Body of pancreas (tissue), 4 donors: ENCODE results near the gene PLXNA1. TPM values are rescaled to one million over a fixed set of nuclear protein-coding genes. Genes with fewer than 3 reads are reported as not detected.

ENCODE experiments used
- ATAC-seq: fragments of 150-250 bp; one replicate; pipeline ENCODE4 v1.9.1; 2016
- DNase-seq, 4 donors: peaks; one replicate each; pipeline ENCODE4 v3.0.0-alpha.2; 2019
- H3K27ac ChIP-seq, 4 donors: fragments of 200-600 bp; sonication (generic); 1 replicate in 3 of 4; 2 replicates in 1 of 4; pipeline versions ENCODE4 v1.5.1 to v1.6.1; 2016 to 2019; ENCODE audit warnings: mild to moderate bottlenecking in 1 of 4, mixed read lengths in 1 of 4, moderate library complexity in 1 of 4
- H3K27me3 ChIP-seq, 2 donors: fragments of 200-600 bp; sonication (generic); one replicate each; pipeline ENCODE4 v1.6.0; 2016; ENCODE audit warnings: mild to moderate bottlenecking in 1 of 2
- H3K36me3 ChIP-seq, 2 donors: fragments of 200-600 bp; sonication (generic); replicated peaks in 1 of 2; 2 replicates each; pipeline ENCODE4 v1.5.1; 2016; ENCODE audit warnings: low read depth in 2 of 2; ENCODE audit not compliant: insufficient read depth in 1 of 2
- H3K4me1 ChIP-seq: fragments of 200-600 bp; sonication (generic); one replicate; pipeline ENCODE4 v1.6.0; 2016
- H3K4me3 ChIP-seq, 2 donors: fragments of 200-600 bp; sonication (generic); 1 replicate in 1 of 2; 2 replicates in 1 of 2; pipeline ENCODE4 v1.5.1; 2016 to 2019
- H3K9me3 ChIP-seq, 3 donors: fragments of 200-600 bp; sonication (generic); 1 replicate in 2 of 3; 2 replicates in 1 of 3; pipeline ENCODE4 v1.5.1; 2016
- CTCF ChIP-seq, 7 experiments: fragments of 450-650 bp in 4 of 7; fragments of 200-600 bp in 3 of 7; sonication (generic) in 3 of 7; IDR thresholded peaks; one replicate each; pipeline ENCODE4 v1.5.1; 2016 to 2019; ENCODE audit warnings: antibody characterized with exemption in 7 of 7
- POLR2A ChIP-seq, 3 donors: fragments of 450-650 bp; IDR thresholded peaks; one replicate each; pipeline ENCODE4 v1.6.1; 2016; ENCODE audit warnings: antibody characterized with exemption in 3 of 3, mild to moderate bottlenecking in 2 of 3
- WGBS, 2 donors: methylation state at CpG; one replicate each; pipeline ENCODE4 v1.1.5; 2017; 5-methylcytosine and 5-hydroxymethylcytosine counted together
- intact Hi-C: fragments of 100-400 bp; cut with DNase I; formaldehyde crosslinking; loops from one replicate; pipeline ENCODE4 v1.15.1; 2023
- total RNA-seq, 2 donors: library from RNA; depleted of rRNA; stranded (reverse); fragments of >200 nt; gene quantifications; one replicate each; pipeline ENCODE4 v1.1.0, GENCODE V29; 2016

Gene PLXNA1
- total RNA-seq, 2 donors from 2014 or later, result 13.2 to 25.1 TPM

DNA sequence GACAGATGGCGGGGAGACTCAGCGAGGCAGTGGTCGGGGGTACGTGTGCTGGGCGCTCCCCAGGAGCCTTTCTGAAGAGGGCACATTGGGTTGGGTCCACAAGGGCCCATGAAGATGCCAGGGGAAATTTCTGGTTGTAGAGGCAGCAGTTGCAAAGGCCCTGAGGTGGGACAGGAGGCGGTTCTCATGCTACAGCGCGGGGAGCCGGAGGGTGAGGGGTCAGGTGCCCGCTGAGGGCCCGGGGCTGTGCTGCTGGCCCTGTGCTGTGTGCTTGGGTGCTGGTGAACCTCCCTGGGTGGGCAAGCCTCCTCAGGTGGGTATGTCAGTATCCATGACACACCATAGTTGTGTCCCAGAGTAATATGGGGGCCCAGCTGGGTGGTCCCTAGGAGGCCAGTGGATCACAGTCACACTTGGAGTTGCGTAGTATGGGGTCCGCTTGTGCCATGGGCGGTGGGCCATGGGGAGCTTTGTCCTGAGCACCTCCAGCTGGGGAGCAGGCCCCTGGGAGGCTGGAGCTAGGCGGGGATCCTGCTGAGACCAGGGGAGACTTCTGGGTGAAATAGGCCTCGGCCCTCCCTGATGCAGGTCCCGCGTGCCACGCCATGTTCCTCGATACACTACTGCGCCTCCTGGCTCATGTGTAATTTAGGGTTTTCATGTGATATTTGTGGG lies 44.3 kb downstream of the PLXNA1 start:
- 93 to 96% methylated on average over 17 to 21 of the region's 21 CpGs for WGBS, 2 donors
- Histone ChIP-seq H3K4me3 (no peak overlapping the region), H3K27me3 (no peaks in the 10 kb centered on the region), H3K9me3 (no peaks in the 10 kb centered on the region), H3K4me1 (no peaks in the 10 kb centered on the region), H3K36me3 (peaks cover 0 to 9% of the 10 kb centered on the region in 2 donors), H3K27ac (no peak overlapping the region)
- DNase-seq (no peak), ATAC-seq (no peak)
- intact Hi-C loops, result no loop called here
- TF ChIP-seq CTCF (IDR thresholded peaks at IDR 0.05) (no peak), POLR2A (IDR thresholded peaks at IDR 0.05) (no peak)

- no peak for DNase-seq
- 93 to 96% methylated on average over 22 to 26 of the region's 29 CpGs for WGBS, 2 donors
- Histone ChIP-seq H3K27ac (no peak overlapping the region), H3K4me3 (no peak overlapping the region), H3K36me3 (peaks cover 0 to 12% of the 10 kb centered on the region in 2 donors), H3K27me3 (no peaks in the 10 kb centered on the region), H3K4me1 (no peaks in the 10 kb centered on the region), H3K9me3 (no peaks in the 10 kb centered on the region)
- no peak for ATAC-seq
- intact Hi-C loops, result no loop called here
- TF ChIP-seq POLR2A (IDR thresholded peaks at IDR 0.05) (no peak), CTCF (IDR thresholded peaks at IDR 0.05) (no peak)
Measured at GRCh38 chr3:127027811-127028548, 45.1 kb downstream of the PLXNA1 start.

DNA sequence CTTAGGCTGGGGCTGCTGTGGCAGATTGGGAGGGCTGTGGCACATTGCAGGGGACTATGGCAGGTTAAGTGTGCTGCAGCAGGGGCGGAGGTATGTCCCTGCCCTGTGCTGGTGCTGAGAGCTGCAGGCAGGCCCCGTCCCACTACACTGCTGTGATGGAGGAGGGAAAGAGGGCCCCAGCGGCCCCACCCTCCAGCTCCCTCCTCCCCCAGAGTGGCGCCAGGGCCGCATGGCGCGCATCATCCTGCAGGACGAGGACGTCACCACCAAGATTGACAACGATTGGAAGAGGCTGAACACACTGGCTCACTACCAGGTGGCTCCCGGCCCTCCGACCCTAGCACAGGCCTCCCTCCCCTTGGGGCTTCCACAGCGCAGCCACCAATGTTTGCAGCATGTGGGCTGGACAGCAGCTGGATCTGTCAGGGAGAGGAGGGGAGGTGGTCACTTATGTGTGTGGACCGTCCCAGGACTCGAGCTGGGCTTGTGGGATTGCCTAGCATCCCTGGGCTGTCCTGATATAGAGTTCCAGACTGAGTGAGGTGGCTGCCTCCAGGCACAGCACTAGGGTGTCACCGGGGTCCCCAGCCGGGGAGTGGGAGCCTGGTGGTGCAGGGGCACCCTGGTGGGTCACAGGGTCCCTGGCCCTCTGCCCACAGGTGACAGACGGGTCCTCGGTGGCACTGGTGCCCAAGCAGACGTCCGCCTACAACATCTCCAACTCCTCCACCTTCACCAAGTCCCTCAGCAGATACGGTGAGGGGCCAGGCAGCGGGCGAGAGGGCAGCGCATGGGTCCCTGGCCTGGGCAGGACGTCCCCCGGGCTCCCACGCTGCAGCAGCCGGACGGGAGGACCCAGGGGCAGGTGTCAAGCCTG lies 46.1 kb downstream of the PLXNA1 start:
- Histone ChIP-seq H3K4me3 (no peak overlapping the region), H3K9me3 (no peaks in the 10 kb centered on the region), H3K27ac (no peak overlapping the region), H3K36me3 (peaks cover 0 to 12% of the 10 kb centered on the region in 2 donors), H3K4me1 (no peaks in the 10 kb centered on the region), H3K27me3 (no peaks in the 10 kb centered on the region)
- ATAC-seq (no peak), DNase-seq (no peak)
- intact Hi-C loops, result no loop called here
- TF ChIP-seq CTCF (IDR thresholded peaks at IDR 0.05) (no peak), POLR2A (IDR thresholded peaks at IDR 0.05) (no peak)
- 94% methylated on average over 11 to 21 of the region's 30 CpGs for WGBS, 2 donors

- no peak for TF ChIP-seq CTCF (IDR thresholded peaks at IDR 0.05)
- TF ChIP-seq POLR2A (IDR thresholded peaks at IDR 0.05), result no peak
- Histone ChIP-seq H3K27ac (no peak overlapping the region), H3K4me1 (no peaks in the 10 kb centered on the region), H3K4me3 (no peak overlapping the region), H3K27me3 (no peaks in the 10 kb centered on the region), H3K9me3 (no peaks in the 10 kb centered on the region), H3K36me3 (peaks cover 0 to 12% of the 10 kb centered on the region in 2 donors)
- intact Hi-C loops, result no loop called here
- no peak for ATAC-seq
- 93 to 95% methylated on average over 8 to 40 of the region's 42 CpGs for WGBS, 2 donors
- no peak for DNase-seq
Measured at GRCh38 chr3:127029658-127030507, 47.0 kb downstream of the PLXNA1 start.
